Measurements from ENCODE around the gene DPEP3.
"Not testable (repeated sequence)": the region's sequence is repeated elsewhere in the genome, so short reads cannot be mapped to it uniquely, and the experiment has no call there.

DPEP3 gene
- 0 to 1.9 (median 0.14) reads per million in 17 experiments for total RNA-seq

GRCh38 chr16:67979955-67980678 is at the start of gene DPEP3:
Gene DPEP3 (minus strand): TSS chr16:67980499. CDS start chr16:67980380, 119 bp downstream.
- DNase-seq = peak in 1 of 4 experiments; percentile 30

- DNase-seq = no peak
Observed at GRCh38 chr16:68028996-68029395, 48.7 kb upstream of the DPEP3 start.

- peak; percentile 95 to 97 (median 97) for DNase-seq
Observed at GRCh38 chr16:68022728-68023537, 42.6 kb upstream of the DPEP3 start, which contains the start of the genes DDX28 and DUS2. Gene DDX28 (minus strand): TSS chr16:68023232. CDS start chr16:68023202, 30 bp downstream. Gene DUS2 (plus strand): TSS chr16:68023284. CDS start chr16:68038024, 14,740 bp downstream.

GRCh38 chr16:68022278-68022727 is 42.0 kb upstream of the DPEP3 start:
- DNase-seq = no peak

- DNase-seq = no peak
Observed at GRCh38 chr16:68021490-68021889, 41.2 kb upstream of the DPEP3 start.

- no peak for DNase-seq
Observed at GRCh38 chr16:68019167-68019680, 38.9 kb upstream of the DPEP3 start.

- no peak for DNase-seq
Observed at GRCh38 chr16:68015681-68016080, 35.4 kb upstream of the DPEP3 start, which contains the start of gene DPEP2NB. Gene DPEP2NB (minus strand): TSS chr16:68015911. CDS start chr16:68015770, 141 bp downstream.

GRCh38 chr16:68013440-68013839 is 33.1 kb upstream of the DPEP3 start:
- DNase-seq = peak in 3 of 4 experiments; percentile 35 to 49 (median 44)

- not testable (repeated sequence) for DNase-seq
Observed at GRCh38 chr16:68009872-68010271, 29.6 kb upstream of the DPEP3 start.

GRCh38 chr16:68009157-68009735 is 28.9 kb upstream of the DPEP3 start:
- no peak for DNase-seq

GRCh38 chr16:68005786-68006286 is 25.5 kb upstream of the DPEP3 start:
- DNase-seq = peak; percentile 92 to 98 (median 96)

- DNase-seq = peak; percentile 36 to 58 (median 48)
Observed at GRCh38 chr16:68005211-68005610, 24.9 kb upstream of the DPEP3 start.

- no peak for DNase-seq
Observed at GRCh38 chr16:68003031-68003430, 22.7 kb upstream of the DPEP3 start.

GRCh38 chr16:68000450-68000849 is 20.2 kb upstream of the DPEP3 start:
- DNase-seq = peak; percentile 38 to 64 (median 60)

GRCh38 chr16:67999985-68000384 is 19.7 kb upstream of the DPEP3 start:
- DNase-seq = peak; percentile 45 to 83 (median 78)

GRCh38 chr16:67998779-67999688 is 18.7 kb upstream of the DPEP3 start, which contains the start of gene DPEP2:
Gene DPEP2 (minus strand): TSS chr16:67999484. CDS start chr16:67993212, 6,272 bp downstream.
- DNase-seq = peak; percentile 83 to 93 (median 91)

- DNase-seq = not testable (repeated sequence)
Observed at GRCh38 chr16:67998231-67998778, 18.0 kb upstream of the DPEP3 start.

- DNase-seq = no peak
Observed at GRCh38 chr16:67996666-67997065, 16.4 kb upstream of the DPEP3 start.

- DNase-seq = peak; percentile 31 to 68 (median 53)
Observed at GRCh38 chr16:67995423-67995822, 15.1 kb upstream of the DPEP3 start.

GRCh38 chr16:67994040-67994408 is 13.7 kb upstream of the DPEP3 start:
- DNase-seq = not testable (repeated sequence)
